DOHH2 (cell line): ENCODE measurements around the gene MRTFA.
"Not testable (repeated sequence)": the region's sequence is repeated elsewhere in the genome, so short reads cannot be mapped to it uniquely, and the experiment has no call there.

ENCODE experiments used
- H3F3A ChIP-seq: fragments of 200-600 bp; sonication (generic), shearing (Covaris generic); 2 replicates; pipeline ENCODE4 v1.6.0; 2016; ENCODE audit warnings: antibody characterized with exemption, mild to moderate bottlenecking; ENCODE audit not compliant: control insufficient read depth, insufficient read depth
- H3K27ac ChIP-seq: fragments of 200-600 bp; sonication (generic); 2 replicates; pipeline ENCODE4 v1.5.1; 2014; ENCODE audit warnings: low read depth, mild to moderate bottlenecking, low read length, moderate library complexity
- H3K27me3 ChIP-seq: fragments of 200-600 bp; sonication (generic); 2 replicates; pipeline ENCODE4 v1.6.1; 2014; ENCODE audit warnings: mild to moderate bottlenecking, low read length, mixed read lengths; ENCODE audit not compliant: control insufficient read depth
- H3K36me3 ChIP-seq: fragments of 200-600 bp; sonication (generic); 2 replicates; pipeline ENCODE4 v1.6.1; 2014; ENCODE audit warnings: mild to moderate bottlenecking, low read length, moderate library complexity, mixed read lengths; ENCODE audit not compliant: control insufficient read depth
- H3K4me1 ChIP-seq: fragments of 200-600 bp; sonication (generic); 2 replicates; pipeline ENCODE4 v1.6.1; 2014; ENCODE audit warnings: mild to moderate bottlenecking, low read length, mixed read lengths; ENCODE audit not compliant: control insufficient read depth
- H3K4me2 ChIP-seq: fragments of 200-600 bp; sonication (generic); 2 replicates; pipeline ENCODE4 v1.6.0; 2014; ENCODE audit warnings: mild to moderate bottlenecking, low read length, moderate library complexity
- H3K4me3 ChIP-seq: fragments of 200-600 bp; sonication (generic); 2 replicates; pipeline ENCODE4 v1.5.1; 2014; ENCODE audit warnings: mild to moderate bottlenecking, low read length, mixed read lengths
- H3K79me2 ChIP-seq: fragments of 200-600 bp; sonication (generic); 2 replicates; pipeline ENCODE4 v1.6.1; 2014; ENCODE audit warnings: mild to moderate bottlenecking, low read length, mixed read lengths; ENCODE audit not compliant: control insufficient read depth
- H3K9me2 ChIP-seq: fragments of 200-600 bp; sonication (generic); replicated peaks from 2 replicates; pipeline ENCODE4 v1.6.1; 2014; ENCODE audit warnings: mild to moderate bottlenecking, low read length, mixed read lengths; ENCODE audit not compliant: control insufficient read depth
- H3K9me3 ChIP-seq: fragments of 200-600 bp; sonication (generic); 2 replicates; pipeline ENCODE4 v1.6.1; 2014; ENCODE audit warnings: antibody characterized with exemption, low read length, mixed read lengths; ENCODE audit not compliant: control insufficient read depth, insufficient read depth
- H4K20me1 ChIP-seq: fragments of 200-600 bp; sonication (generic); 2 replicates; pipeline ENCODE4 v1.6.0; 2014; ENCODE audit warnings: low read depth, mild to moderate bottlenecking, antibody characterized with exemption, low read length, moderate library complexity; ENCODE audit not compliant: control insufficient read depth, insufficient read depth
- CTCF ChIP-seq: fragments of 200-600 bp; sonication (generic); IDR thresholded peaks from one replicate; pipeline ENCODE4 v1.5.1; 2014; ENCODE audit warnings: antibody characterized with exemption, mild to moderate bottlenecking, low read depth, low read length; ENCODE audit not compliant: poor library complexity, severe bottlenecking
- EZH2phosphoT487 ChIP-seq: fragments of 200-600 bp; sonication (generic); IDR thresholded peaks from 2 replicates; pipeline ENCODE4 v1.6.1; 2017; ENCODE audit warnings: borderline replicate concordance, mild to moderate bottlenecking, antibody characterized with exemption, low read length, moderate library complexity, mixed read lengths

Gene MRTFA

DNA sequence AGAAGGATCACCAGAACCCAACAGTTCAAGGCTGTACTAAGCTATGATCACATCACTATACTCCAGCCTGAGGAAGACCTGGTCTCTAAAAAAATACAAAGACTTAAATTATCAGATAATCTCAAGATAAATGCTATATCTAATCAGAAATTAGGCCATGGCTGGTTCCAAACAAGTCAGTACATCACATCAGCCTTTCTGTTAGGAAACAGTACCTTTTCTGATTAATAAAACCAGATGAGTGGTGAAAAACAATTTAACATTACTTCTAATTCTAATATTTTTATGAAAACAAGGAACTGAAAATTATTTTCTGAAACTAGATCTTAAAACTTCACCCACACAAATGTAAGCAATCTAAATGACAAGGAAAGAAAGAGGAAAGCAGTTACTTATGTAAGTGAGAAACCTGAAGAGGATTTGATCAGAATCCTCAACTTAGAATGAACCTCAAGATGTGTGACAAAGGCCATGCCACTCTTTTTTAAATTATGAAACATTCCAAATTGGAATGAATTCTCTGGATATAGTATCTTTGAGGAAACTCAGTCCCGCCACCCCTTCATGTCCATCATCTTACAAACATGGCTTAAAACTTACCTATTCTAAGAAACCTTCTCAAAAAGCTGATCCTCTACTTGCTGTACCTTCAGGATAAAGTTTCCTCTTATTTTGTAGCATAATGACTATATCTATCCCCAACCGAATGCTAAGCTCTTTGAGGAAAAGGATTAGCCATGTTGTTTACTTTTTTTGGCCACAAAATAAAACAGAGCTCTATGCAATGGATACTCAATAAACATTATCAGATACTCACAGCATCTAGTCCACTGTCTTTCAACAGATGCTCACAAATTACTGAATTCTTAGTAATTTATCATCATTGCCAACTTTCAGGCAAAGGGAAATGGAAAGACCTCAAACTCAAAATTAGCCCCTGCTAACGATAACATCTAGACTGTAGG lies 132.0 kb downstream of the MRTFA start:
- 0 out of 2 replicates have a peak, but pooled peaks cover 2% of the 10 kb centered on the region for H4K20me1 ChIP-seq
- no peak overlapping the region for H3K27ac ChIP-seq
- H3K4me2 ChIP-seq = no peak overlapping the region
- H3K36me3 ChIP-seq = no peaks in the 10 kb centered on the region
- H3K27me3 ChIP-seq = no peaks in the 10 kb centered on the region
- 0 out of 2 replicates have a peak, but pooled peaks cover 2% of the 10 kb centered on the region for H3F3A ChIP-seq
- no peak overlapping the region for H3K4me3 ChIP-seq
- no peak for TF ChIP-seq EZH2phosphoT487
- no peak for TF ChIP-seq CTCF
- H3K4me1 ChIP-seq = peaks cover 34% of the 10 kb centered on the region
- no peaks in the 10 kb centered on the region; the same call in 1 of the 2 replicates for H3K9me3 ChIP-seq
- H3K79me2 ChIP-seq = no peaks in the 10 kb centered on the region
- H3K9me2 ChIP-seq = no peaks in the 10 kb centered on the region

DNA sequence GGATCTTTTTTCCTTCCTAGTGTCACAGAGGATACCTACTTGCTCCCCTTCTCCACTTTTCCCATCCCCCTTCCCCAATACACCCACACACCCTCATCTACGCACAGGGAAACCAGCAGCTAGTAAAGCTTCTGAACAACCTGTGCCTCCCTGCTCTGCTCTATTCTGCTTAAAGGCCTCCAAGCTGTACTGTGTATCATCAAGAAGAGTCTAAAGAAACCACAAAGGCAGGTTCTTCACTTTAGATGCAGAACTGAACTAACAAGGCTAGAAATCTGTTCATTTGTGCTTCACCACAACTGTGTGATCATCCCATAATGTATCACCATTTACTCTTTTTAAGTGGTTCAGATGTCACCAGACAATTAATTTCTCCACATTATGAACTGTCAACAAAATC lies 133.6 kb downstream of the MRTFA start:
- Histone ChIP-seq H3K4me1 (peaks cover 17% of the 10 kb centered on the region), H3K9me3 (no peaks in the 10 kb centered on the region; the same call in 1 of the 2 replicates), H3K79me2 (0 out of 2 replicates have a peak, but pooled peaks cover 3% of the 10 kb centered on the region)

GRCh38 chr22:40500465-40500786 lies 136.1 kb downstream of the MRTFA start:
- not testable (repeated sequence) for H3F3A ChIP-seq, H3K4me3 ChIP-seq, H3K4me2 ChIP-seq, H3K27ac ChIP-seq, H3K9me2 ChIP-seq, H3K4me1 ChIP-seq, H4K20me1 ChIP-seq, H3K36me3 ChIP-seq, H3K79me2 ChIP-seq, H3K9me3 ChIP-seq, H3K27me3 ChIP-seq

More for the DNA sequence above, 133.6 kb downstream of the MRTFA start:
- no peaks in the 10 kb centered on the region for H3K27me3 ChIP-seq
- H3K4me2 ChIP-seq = no peak overlapping the region
- 0 out of 2 replicates have a peak, but pooled peaks cover 2% of the 10 kb centered on the region for H4K20me1 ChIP-seq
- H3F3A ChIP-seq = 0 out of 2 replicates have a peak, but pooled peaks cover 2% of the 10 kb centered on the region
- H3K9me2 ChIP-seq = no peaks in the 10 kb centered on the region
- TF ChIP-seq CTCF (no peak), EZH2phosphoT487 (no peak)
- H3K4me3 ChIP-seq = no peak overlapping the region
- no peaks in the 10 kb centered on the region for H3K36me3 ChIP-seq
- no peak overlapping the region for H3K27ac ChIP-seq

- Histone ChIP-seq H3K36me3 (no peaks in the 10 kb centered on the region), H3K4me3 (no peak overlapping the region), H4K20me1 (0 out of 2 replicates have a peak, but pooled peaks cover 2% of the 10 kb centered on the region), H3K27me3 (no peaks in the 10 kb centered on the region), H3K9me3 (no peaks in the 10 kb centered on the region; the same call in 1 of the 2 replicates), H3F3A (no peaks in the 10 kb centered on the region), H3K4me1 (peaks cover 3% of the 10 kb centered on the region; the same call in 1 of the 2 replicates), H3K9me2 (no peaks in the 10 kb centered on the region), H3K79me2 (0 out of 2 replicates have a peak, but pooled peaks cover 3% of the 10 kb centered on the region), H3K4me2 (no peak overlapping the region), H3K27ac (no peak overlapping the region)
- TF ChIP-seq EZH2phosphoT487 = no peak
- TF ChIP-seq CTCF = no peak
Observed at GRCh38 chr22:40499209-40499623, 137.3 kb downstream of the MRTFA start.
